ENCODE results near the gene ARGLU1. TPM values are rescaled to one million over a fixed set of nuclear protein-coding genes. Genes with fewer than 3 reads are reported as not detected.

Gene ARGLU1
- polyA plus RNA-seq, 3 donors = 22.4 to 168 (median 27.2) TPM

DNA sequence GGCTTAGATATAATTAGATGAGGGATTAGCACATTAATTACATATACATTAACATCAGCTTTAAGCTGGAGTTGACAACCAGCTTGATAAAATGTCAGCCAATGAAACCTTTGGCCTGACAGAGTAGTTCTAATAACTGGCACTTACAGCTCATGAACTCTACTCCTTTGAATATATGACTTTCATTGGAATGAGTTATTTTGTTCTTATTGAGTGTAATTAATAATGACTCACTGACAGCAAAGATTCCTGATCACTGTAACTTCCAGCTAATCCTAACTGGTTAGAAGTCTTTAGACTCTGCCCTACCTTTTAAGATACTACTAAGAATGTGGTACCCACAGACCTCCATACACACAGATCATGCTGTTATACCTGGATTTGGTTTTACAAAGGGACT is 73.4 kb downstream of the ARGLU1 start:
- Mint-ChIP-seq H3K27me3 (ENCODE audit: low read depth in 3 of 3) (peaks cover 65 to 85% (median 78%) of the 10 kb centered on the region in 3 donors), H3K36me3 (no peaks in the 10 kb centered on the region), H3K27ac (no peak overlapping the region), H3K9me3 (peaks cover 0 to 3% (median 0%) of the 10 kb centered on the region in 7 donors), H3K4me1 (peaks cover 17% of the 10 kb centered on the region), H3K4me3 (no peak overlapping the region)
- Histone ChIP-seq H3K4me2 (replicated peaks; ENCODE audit: extremely low read depth, low read length, poor library complexity, severe bottlenecking) (no peak overlapping the region), H3K36me3 (replicated peaks in 1 of 2; ENCODE audit: control insufficient read depth in 1 of 2, insufficient read depth in 2 of 2, low read length in 2 of 2) (no peaks in the 10 kb centered on the region), H4K20me1 (ENCODE audit: insufficient read depth, low read length) (no peaks in the 10 kb centered on the region), H3K27ac (ENCODE audit: low read depth in 1 of 2, low read length in 2 of 2) (no peak overlapping the region), H3K4me3 (replicated peaks in 1 of 3; ENCODE audit: low read depth in 2 of 3, low read length in 3 of 3) (no peak overlapping the region), H3K9ac (ENCODE audit: insufficient read depth, low read length, poor library complexity, severe bottlenecking) (no peak overlapping the region), H3K9me3 (replicated peaks in 1 of 2; ENCODE audit: control insufficient read depth in 1 of 2, insufficient read depth in 1 of 2, low read length in 2 of 2) (peaks cover 0 to 4% of the 10 kb centered on the region in 2 donors), H3K27me3 (ENCODE audit: control insufficient read depth in 2 of 2, insufficient read depth in 2 of 2, low read length in 2 of 2) (peaks cover 67 to 76% of the 10 kb centered on the region in 2 donors), H3K4me1 (ENCODE audit: control insufficient read depth in 1 of 2, insufficient read depth in 2 of 2, low read length in 2 of 2) (peaks cover 10 to 11% of the 10 kb centered on the region in 2 donors), H2AFZ (ENCODE audit: insufficient read depth, low read depth, low read length, poor library complexity, severe bottlenecking) (no peak overlapping the region), H3K79me2 (ENCODE audit: insufficient read depth, low read length) (no peaks in the 10 kb centered on the region)
- intact Hi-C loops (cut with micrococcal nuclease) = no loop called here
- TF ChIP-seq, protein P1, sequence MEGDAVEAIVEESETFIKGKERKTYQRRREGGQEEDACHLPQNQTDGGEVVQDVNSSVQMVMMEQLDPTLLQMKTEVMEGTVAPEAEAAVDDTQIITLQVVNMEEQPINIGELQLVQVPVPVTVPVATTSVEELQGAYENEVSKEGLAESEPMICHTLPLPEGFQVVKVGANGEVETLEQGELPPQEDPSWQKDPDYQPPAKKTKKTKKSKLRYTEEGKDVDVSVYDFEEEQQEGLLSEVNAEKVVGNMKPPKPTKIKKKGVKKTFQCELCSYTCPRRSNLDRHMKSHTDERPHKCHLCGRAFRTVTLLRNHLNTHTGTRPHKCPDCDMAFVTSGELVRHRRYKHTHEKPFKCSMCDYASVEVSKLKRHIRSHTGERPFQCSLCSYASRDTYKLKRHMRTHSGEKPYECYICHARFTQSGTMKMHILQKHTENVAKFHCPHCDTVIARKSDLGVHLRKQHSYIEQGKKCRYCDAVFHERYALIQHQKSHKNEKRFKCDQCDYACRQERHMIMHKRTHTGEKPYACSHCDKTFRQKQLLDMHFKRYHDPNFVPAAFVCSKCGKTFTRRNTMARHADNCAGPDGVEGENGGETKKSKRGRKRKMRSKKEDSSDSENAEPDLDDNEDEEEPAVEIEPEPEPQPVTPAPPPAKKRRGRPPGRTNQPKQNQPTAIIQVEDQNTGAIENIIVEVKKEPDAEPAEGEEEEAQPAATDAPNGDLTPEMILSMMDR (IDR thresholded peaks at IDR 0.05) = no peak
- DNase-seq = no peak

DNA sequence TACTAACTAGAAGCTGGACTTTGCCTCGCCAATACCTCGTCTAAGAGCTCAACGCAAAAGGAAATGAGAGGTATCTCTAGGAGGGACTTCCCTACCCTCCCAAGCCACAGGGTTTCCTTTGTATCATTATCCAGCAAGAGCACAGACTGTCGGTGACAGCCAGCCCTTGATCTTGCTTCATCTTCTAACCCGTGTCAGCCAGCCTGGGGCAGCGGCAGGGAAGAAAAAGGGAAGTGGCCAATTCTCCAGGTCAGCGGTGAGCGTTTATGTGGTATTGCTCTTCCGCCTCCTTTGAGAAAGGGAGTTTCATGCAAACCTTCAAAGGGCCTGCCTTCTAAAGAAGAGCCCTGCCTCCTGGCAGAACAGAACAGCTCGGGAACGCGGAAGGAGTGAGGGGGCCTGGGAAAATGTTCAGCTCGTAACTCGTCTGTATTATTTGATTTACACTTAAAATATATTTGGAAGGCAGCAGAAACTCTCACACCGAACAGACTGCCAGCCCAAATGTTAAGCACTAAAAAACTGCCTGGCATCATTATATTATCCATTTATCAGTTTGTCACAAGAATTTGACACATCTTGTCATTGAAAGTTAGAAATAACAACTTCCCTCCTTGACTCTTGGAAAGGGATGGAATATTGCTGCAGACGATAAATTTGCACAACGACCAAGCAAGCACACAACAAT is 74.3 kb downstream of the ARGLU1 start:
- H3K27me3 ChIP-seq (ENCODE audit: control insufficient read depth in 2 of 2, insufficient read depth in 2 of 2, low read length in 2 of 2) = peaks cover 68 to 80% of the 10 kb centered on the region in 2 donors
- peak overlapping the region in 1 of 2 donors; percentile 61 for H3K4me3 Mint-ChIP-seq
- peaks cover 64 to 84% (median 74%) of the 10 kb centered on the region in 3 donors for H3K27me3 Mint-ChIP-seq (ENCODE audit: low read depth in 3 of 3)

More for the DNA sequence above, 74.3 kb downstream of the ARGLU1 start:
- Histone ChIP-seq H3K4me1 (ENCODE audit: control insufficient read depth in 1 of 2, insufficient read depth in 2 of 2, low read length in 2 of 2) (peaks cover 10 to 11% of the 10 kb centered on the region in 2 donors), H3K9me3 (replicated peaks in 1 of 2; ENCODE audit: control insufficient read depth in 1 of 2, insufficient read depth in 1 of 2, low read length in 2 of 2) (peaks cover 0 to 4% of the 10 kb centered on the region in 2 donors), H2AFZ (ENCODE audit: insufficient read depth, low read depth, low read length, poor library complexity, severe bottlenecking) (no peak overlapping the region), H3K9ac (ENCODE audit: insufficient read depth, low read length, poor library complexity, severe bottlenecking) (no peak overlapping the region), H3K36me3 (replicated peaks in 1 of 2; ENCODE audit: control insufficient read depth in 1 of 2, insufficient read depth in 2 of 2, low read length in 2 of 2) (no peaks in the 10 kb centered on the region), H3K4me2 (replicated peaks; ENCODE audit: extremely low read depth, low read length, poor library complexity, severe bottlenecking) (no peak overlapping the region), H4K20me1 (ENCODE audit: insufficient read depth, low read length) (no peaks in the 10 kb centered on the region), H3K27ac (ENCODE audit: low read depth in 1 of 2, low read length in 2 of 2) (no peak overlapping the region), H3K4me3 (replicated peaks in 1 of 3; ENCODE audit: low read depth in 2 of 3, low read length in 3 of 3) (no peak overlapping the region), H3K79me2 (ENCODE audit: insufficient read depth, low read length) (no peaks in the 10 kb centered on the region)
- Mint-ChIP-seq H3K27ac (peak overlapping the region in 1 of 7 donors; percentile 27), H3K4me1 (peaks cover 16% of the 10 kb centered on the region), H3K36me3 (no peaks in the 10 kb centered on the region), H3K9me3 (peaks cover 0 to 3% (median 0%) of the 10 kb centered on the region in 7 donors)
- DNase-seq = peak; percentile 34 to 74 (median 46)
- TF ChIP-seq, protein P1 (IDR thresholded peaks at IDR 0.05) = no peak
- no CpG with 5 or more reads among the region's 17 CpGs for WGBS (ENCODE audit: insufficient coverage)
- intact Hi-C loops (cut with micrococcal nuclease) = no loop called here

All from CD14-positive monocyte (primary cell).